GM21367 (cell line): ENCODE results near the gene KCNK16.
"Not testable (repeated sequence)": the region's sequence is repeated elsewhere in the genome, so short reads cannot be mapped to it uniquely, and the experiment has no call there.

Experiments
- ATAC-seq: cut with Tn5 transposase; IDR thresholded peaks from one replicate; pipeline ENCODE4 v1.9.1; 2021; ENCODE audit not compliant: unreplicated experiment

The KCNK16 gene

GRCh38 chr6:39312912-39313525, 9.5 kb downstream of the KCNK16 start:
- no peak for ATAC-seq

- no peak for ATAC-seq
Observed at GRCh38 chr6:39310542-39310941, 12.0 kb downstream of the KCNK16 start.

DNA sequence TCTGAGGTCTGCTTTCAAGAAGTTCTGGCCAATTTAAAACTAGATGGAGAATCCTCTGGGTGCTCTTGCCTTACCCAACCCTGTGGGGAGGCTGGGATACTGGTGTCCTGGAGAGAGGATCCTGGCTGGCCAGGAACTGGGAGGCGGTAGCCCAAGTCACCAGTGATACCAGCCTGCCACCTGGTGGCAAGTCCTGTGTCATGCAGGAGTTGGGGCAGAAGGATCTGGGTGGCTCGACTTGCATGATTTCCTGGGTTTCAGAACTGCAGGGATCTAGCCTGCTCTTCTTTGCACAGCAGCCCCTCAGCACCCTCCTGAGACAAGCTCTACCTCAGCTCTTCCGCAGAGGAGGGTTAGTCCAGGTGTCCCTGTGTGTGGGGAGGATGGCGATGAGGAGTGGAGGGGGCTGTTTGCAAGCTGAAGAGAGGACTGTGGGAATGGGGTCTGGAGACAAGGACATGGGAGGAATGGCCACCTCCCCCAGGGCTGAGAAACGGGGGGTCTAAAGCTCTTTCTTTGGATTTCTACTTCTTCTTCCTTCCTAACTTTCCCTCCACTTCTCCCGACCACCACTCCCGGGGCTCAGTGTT, 12.5 kb downstream of the KCNK16 start:
- no peak for ATAC-seq

DNA sequence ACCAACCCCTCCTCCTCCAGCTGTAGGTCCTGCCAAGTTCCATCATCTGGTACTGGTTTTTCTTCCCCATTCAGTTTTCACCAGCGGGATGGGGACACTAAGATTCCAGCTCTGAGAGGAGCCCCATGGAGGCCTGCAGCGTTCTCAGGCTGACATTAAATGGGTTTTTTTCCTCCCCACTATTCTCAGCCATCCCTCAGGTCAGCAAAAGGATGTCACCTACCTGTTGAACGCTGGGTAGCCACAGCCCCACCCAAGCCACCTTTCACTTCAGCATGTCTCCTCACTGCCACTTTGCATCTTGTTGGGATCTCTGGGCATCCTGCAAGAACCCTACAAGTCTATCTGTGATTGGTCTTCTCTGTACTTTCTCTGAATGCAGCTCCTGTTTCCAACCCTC, 15.0 kb downstream of the KCNK16 start:
- ATAC-seq: no peak

GRCh38 chr6:39304951-39305350, 17.6 kb downstream of the KCNK16 start:
- no peak for ATAC-seq

DNA sequence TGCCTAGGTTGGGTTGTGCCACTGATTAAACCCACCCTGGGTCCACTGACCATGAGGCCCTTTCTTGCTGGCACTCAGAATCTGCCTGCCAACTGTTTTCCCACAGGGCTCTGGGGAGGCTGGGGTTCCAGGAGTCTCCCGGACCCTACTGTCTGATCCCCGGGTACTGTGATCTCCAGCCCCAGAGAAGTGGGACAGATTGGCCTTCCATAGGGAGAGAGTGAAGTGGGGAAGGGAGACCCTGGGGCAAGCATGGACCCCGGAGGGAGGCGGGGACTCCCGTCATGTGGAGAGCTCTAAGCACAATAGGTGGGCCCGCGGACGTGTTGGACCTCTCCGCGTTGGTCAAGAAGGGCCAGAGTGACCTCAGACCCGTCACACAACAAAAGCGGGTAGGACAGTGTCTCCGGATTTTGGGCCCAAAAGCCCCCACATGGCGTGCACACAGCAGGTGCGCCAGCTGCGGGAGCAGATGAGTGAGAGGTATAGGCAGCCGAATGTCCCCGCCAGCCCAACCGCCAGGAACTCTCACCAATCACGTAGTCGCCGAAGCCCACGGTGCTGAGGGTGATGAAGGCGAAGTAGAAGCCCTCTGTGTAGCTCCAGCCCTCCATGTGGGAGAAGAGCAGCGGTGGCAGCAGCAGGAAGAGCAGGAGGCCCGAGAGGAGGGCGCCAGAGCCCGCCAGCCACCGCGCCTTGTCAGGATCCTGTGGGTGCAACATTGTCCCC, 18.9 kb downstream of the KCNK16 start:
- ATAC-seq: no peak

- ATAC-seq: peak; percentile 74
Observed at GRCh38 chr6:39302669-39303424, 19.7 kb downstream of the KCNK16 start.

- ATAC-seq: no peak
Observed at GRCh38 chr6:39302011-39302410, 20.5 kb downstream of the KCNK16 start.

GRCh38 chr6:39301606-39302005, 20.9 kb downstream of the KCNK16 start:
- no peak for ATAC-seq

DNA sequence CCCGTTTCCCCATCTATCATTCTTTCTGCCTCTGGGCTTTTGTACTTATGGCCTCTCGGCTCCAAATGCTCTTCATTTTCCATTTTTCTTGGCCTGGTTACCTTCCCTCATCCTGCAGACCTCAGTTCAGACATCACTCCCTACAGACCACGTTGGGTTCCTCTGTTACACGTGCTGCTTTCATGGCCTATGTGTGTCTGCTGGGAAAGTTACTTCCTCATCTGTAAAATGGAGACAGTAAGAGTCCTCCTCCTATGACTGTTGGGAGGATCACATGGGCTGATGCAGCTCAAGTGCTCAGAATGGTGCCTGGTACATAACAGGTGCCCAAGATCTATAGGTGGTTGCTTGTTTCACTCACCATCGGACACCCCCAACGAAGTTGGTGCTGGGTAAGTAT, 21.8 kb downstream of the KCNK16 start:
- ATAC-seq: no peak

DNA sequence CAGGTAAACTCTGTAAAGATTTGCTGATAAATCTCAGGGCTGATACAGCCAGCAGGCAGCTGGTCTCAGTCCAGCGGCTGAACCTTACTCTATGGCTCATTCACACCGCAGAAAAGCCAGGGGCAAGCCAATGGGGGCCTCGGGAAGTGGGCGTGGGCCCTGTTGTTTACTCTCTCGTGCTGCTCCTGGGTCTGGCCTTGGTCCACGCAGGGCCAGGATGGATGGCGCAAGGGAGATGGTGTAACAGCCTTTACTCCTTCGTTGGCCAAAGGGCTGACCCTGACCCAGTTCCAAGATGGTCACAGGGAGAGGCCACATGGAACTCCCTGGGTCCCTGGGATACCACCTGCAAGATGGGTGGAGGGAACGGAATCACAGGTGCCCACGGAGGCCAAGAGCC, 24.4 kb downstream of the KCNK16 start:
- ATAC-seq: no peak

DNA sequence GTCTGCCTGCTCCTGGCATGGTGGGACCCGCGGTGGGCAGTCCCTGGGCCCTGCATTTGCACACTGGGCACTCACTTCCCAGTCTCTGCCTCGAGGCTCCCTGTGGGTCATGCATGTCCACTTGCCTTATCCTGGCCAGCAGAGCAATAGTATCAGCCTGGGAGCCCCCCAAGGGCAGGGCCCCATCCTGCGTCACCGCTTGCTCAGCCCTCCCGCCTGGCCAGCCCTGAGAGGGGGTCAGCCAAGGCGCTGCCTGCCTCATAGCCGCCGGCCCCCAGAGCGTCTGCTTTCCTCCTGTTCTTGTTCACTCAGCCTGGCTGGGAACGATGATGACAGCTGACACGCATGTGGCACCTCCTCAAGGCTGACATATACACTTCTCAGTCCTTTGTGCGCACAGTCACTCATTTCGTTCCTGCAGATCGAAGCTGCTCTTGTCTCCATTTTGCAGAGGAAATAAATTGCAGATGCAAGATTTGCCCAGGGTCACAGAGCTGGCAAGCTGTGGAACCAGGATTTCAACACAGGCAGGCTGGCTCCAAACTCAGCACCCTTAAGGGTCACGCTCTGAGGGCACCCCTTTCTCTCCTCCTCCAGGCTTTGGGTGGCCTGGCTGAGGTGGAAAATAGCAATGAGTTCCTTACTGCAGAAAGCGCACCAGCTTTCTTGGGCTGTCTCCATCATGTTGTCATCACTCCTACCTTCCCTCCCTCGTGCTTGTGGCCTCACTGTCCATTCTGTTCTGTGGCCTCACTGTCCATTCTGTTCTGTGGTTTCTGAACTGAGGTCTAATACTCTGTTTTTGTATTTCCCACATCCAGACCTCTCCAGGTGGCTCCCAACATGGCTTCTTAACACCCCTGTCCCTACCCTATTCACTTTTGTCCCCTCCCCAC, 25.5 kb downstream of the KCNK16 start:
- ATAC-seq: no peak

- ATAC-seq: no peak
Observed at GRCh38 chr6:39295611-39296011, 26.9 kb downstream of the KCNK16 start.

- no peak for ATAC-seq
Observed at GRCh38 chr6:39294899-39295298, 27.6 kb downstream of the KCNK16 start.

DNA sequence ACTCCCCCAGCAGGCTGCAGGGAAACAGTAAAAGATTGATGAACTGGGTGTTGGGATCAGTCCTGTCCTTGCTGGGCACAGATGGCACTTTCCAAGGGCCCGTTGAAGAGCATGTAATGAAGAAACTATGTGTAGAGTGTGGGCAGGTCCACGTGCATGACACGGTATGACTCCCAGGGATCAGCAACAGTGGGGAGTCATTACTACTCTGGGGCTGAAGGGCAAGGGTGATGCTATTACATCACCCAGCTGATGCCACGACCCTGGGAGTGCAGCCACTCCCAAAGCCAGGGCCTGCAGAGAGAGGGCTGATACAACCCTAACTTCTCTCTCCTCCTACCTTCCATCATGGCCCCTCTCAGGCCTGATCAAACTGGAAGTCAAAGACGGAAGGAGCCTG, 28.4 kb downstream of the KCNK16 start:
- ATAC-seq: no peak

DNA sequence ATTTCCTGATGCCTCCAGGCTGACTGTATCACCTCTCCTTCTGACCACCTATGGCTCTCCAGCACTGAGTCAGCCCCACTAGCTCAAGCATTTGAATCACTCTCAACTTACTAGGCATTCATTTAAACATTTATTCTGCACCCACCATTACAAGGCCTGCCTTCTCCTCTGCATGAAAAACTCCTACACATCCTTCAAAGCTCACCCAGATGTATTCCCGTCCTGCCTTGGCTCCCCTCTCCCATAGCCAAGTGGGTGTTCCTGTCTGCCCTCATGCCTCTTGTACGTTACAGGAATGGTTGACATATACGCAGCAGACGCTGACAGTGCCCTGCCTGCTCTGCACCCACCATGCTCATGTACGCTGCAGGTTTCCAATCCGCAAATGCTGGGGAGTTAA, 29.9 kb downstream of the KCNK16 start:
- ATAC-seq: no peak

DNA sequence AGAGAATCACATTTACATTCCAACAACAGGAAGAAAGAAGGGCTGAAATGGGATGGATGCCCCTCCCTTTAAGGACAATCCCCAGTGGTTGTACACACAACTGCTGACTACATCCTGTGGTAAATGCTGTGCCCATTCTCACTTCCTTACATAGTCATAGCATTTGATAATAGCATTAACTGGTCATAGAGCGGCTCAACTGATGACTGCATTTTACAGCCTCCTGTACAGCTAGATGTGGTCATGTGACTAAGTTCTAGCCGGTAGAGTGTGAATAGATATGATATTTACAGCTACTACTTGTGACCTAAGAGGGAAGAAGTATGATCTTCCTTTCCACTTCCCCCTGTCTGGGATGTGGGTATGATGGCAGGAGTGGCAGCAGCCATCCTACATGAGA, 33.0 kb downstream of the KCNK16 start:
- ATAC-seq: no peak

DNA sequence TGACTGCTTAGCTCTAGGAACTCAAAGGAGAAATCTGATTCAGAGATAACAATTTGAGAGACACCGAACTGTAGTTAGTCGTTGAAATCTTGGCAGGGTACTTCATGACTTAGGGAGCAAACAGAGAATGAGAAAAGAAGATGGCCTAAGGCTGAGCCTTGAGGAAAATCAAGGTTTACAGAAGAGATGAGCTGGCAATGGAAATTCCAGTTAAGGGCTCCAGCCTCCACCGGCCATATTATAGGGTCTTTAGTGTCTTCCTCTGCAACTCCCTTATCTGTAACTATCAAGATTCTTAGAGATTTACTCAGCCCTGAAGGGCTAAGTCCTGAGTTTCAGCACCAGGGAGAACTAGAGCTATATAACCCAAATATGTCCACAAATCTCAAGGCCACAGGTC, 34.9 kb downstream of the KCNK16 start:
- no peak for ATAC-seq

DNA sequence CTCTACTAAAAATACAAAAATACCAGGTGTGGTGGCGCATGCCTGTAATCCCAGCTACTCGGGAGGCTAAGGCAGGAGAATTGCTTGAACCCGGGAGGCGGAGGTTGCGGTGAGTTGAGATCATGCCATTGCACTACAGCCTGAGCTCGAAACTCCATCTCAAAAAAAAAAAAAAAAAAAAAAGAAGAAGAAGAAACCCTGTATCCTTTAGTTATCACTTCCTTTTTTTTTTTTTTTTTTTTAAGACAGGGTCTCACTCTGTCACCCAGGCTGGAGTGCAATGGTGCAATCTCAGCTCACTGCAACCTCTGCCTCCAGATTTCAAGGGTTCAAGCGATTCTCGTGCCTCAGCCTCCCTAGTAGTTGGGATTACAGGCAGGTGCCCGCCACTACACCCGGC, 35.9 kb downstream of the KCNK16 start:
- ATAC-seq: not testable (repeated sequence)

- no peak for ATAC-seq
Observed at GRCh38 chr6:39282774-39283173, 39.7 kb downstream of the KCNK16 start.
